HEK293T (cell line): ENCODE measurements around the gene SIRT5.

Source experiments
- SP1 ChIP-seq: fragments of 450-650 bp; IDR thresholded peaks from 2 replicates; pipeline ENCODE4 v1.6.1; 2017
- TARDBP ChIP-seq: fragments of 450-650 bp; IDR thresholded peaks from 2 replicates; pipeline ENCODE4 v1.6.1; 2016

DNA sequence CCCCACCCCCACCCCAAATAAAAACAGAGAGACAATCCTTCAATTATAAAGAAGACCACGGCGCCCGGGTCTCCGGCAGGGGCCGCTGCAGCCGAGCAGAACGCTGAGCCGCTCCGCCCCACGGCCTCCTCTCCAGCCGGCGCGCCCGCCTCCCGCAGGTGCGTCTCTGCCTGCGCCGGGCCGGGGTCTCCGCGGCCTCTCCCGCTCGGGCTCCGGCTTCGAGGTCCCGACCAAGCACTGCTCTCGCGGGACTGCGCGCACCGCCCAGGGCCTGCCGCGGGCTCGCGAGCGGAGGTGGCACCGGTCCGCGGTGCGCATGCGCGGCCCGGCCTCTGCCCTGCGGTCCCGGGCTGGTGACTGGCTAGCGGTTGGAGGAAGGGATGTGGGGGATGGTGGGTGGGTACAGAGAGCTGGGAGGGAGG is 241 bp upstream of the SIRT5 start:
- TF ChIP-seq SP1, result no peak
- TF ChIP-seq TARDBP, result no peak
